Measurements from ENCODE around the gene STON1. TPM values are rescaled to one million over a fixed set of nuclear protein-coding genes. Genes with fewer than 3 reads are reported as not detected.

STON1 gene
- total and polyA plus RNA-seq, 12 donors = 4.6 to 51.1 (median 13.4) TPM

DNA sequence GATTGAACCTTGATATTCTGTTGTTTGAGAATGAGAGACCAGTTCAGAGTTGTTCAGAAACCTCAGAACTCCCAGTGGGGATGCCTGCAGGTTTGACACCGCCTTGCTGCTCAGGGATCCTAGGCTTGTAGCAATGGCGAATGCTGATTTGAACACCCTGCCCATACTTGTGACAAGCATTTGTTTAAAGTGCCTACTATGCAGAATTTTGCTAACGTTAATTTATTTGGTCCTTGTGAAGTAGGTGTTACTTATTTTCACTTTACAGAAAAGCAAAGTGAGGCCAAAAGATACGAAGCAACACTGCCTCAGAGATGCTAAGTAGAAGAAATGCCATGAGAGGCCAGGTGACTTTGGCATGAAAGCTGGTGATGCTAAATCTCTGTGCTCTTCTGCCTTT is 32.3 kb downstream of the STON1 start:
- TF ChIP-seq CTCF (IDR thresholded peaks at IDR 0.05) = no peak
- no peak for TF ChIP-seq POLR2A (IDR thresholded peaks at IDR 0.05)
- H3K27ac ChIP-seq = no peak overlapping the region
- no peaks in the 10 kb centered on the region for H3K9me3 ChIP-seq (replicated peaks in 1 of 3)
- H3K4me1 ChIP-seq (replicated peaks in 1 of 2) = no peaks in the 10 kb centered on the region
- intact Hi-C loops (cut with DNase I) = no loop called here
- no peak overlapping the region for H3K4me3 ChIP-seq
- H3K36me3 ChIP-seq (replicated peaks in 1 of 2) = no peaks in the 10 kb centered on the region
- DNase-seq = no peak
- WGBS, 4 donors = 88 to 94% (median 92%) methylated on average over 4 of the region's 4 CpGs
- no peaks in the 10 kb centered on the region for H3K27me3 ChIP-seq

GRCh38 chr2:48566592-48567310 is 36.8 kb downstream of the STON1 start:
- intact Hi-C loops (cut with DNase I) = no loop called here
- Histone ChIP-seq H3K27ac (peak overlapping the region in 2 of 5 donors; percentile 7 to 31), H3K9me3 (replicated peaks in 1 of 3) (no peaks in the 10 kb centered on the region)

DNA sequence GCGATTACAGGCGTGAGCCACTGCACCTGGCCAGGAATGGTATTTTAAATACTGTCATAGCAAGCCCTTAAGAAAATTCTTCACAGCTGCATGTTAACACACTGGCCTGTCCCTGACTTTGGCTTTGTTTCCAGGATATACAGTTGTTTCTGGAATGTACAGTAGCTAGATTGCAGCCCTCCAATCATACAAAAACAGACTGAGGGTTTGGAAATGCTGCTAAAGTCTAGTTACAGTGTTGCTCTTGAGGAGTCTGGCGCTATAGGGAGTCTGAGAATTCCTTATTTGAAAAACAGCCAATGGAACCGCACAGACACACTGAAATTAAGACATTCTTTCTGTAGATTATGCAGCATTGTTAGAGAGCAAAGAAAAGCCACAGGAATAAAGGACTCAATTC is 37.7 kb downstream of the STON1 start:
- Histone ChIP-seq H3K36me3 (replicated peaks in 1 of 2) (no peaks in the 10 kb centered on the region), H3K27ac (peak overlapping the region in 2 of 5 donors; percentile 55 to 63), H3K27me3 (no peaks in the 10 kb centered on the region), H3K9me3 (replicated peaks in 1 of 3) (no peaks in the 10 kb centered on the region), H3K4me1 (replicated peaks in 1 of 2) (peaks cover 0 to 6% of the 10 kb centered on the region in 2 donors), H3K4me3 (no peak overlapping the region)
- WGBS, 4 donors = 72 to 84% (median 79%) methylated on average over 2 to 4 of the region's 4 CpGs
- intact Hi-C loops (cut with DNase I) = no loop called here
- no peak for DNase-seq
- TF ChIP-seq POLR2A (IDR thresholded peaks at IDR 0.05) (no peak), CTCF (IDR thresholded peaks at IDR 0.05) (no peak)

More at GRCh38 chr2:48566592-48567310, 36.8 kb downstream of the STON1 start:
- Histone ChIP-seq H3K4me1 (replicated peaks in 1 of 2) (peaks cover 0 to 6% of the 10 kb centered on the region in 2 donors), H3K36me3 (replicated peaks in 1 of 2) (no peaks in the 10 kb centered on the region), H3K27me3 (no peaks in the 10 kb centered on the region), H3K4me3 (no peak overlapping the region)
- WGBS, 4 donors = 25 to 41% (median 34%) methylated on average over 7 of the region's 7 CpGs
- no peak for TF ChIP-seq POLR2A (IDR thresholded peaks at IDR 0.05)
- peak in 2 of 6 experiments; percentile 16 to 28 for TF ChIP-seq CTCF (IDR thresholded peaks at IDR 0.05)
- no peak for DNase-seq

- no peaks in the 10 kb centered on the region for H3K9me3 ChIP-seq (replicated peaks in 1 of 3)
- no peaks in the 10 kb centered on the region for H3K27me3 ChIP-seq
- H3K4me3 ChIP-seq = no peak overlapping the region
- H3K36me3 ChIP-seq (replicated peaks in 1 of 2) = no peaks in the 10 kb centered on the region
- H3K4me1 ChIP-seq (replicated peaks in 1 of 2) = peaks cover 0 to 6% of the 10 kb centered on the region in 2 donors
- WGBS, 4 donors = 48 to 73% (median 59%) methylated on average over 4 of the region's 4 CpGs
- no peak for TF ChIP-seq CTCF (IDR thresholded peaks at IDR 0.05)
- no peak for TF ChIP-seq POLR2A (IDR thresholded peaks at IDR 0.05)
- peak overlapping the region in 2 of 5 donors; percentile 55 to 73 for H3K27ac ChIP-seq
- DNase-seq = peak in 2 of 7 donors; percentile 18 to 33
- intact Hi-C loops (cut with DNase I) = no loop called here
Observed at GRCh38 chr2:48568547-48568946, 38.6 kb downstream of the STON1 start.
